ENCODE data around the gene DZIP1. TPM values are rescaled to one million over a fixed set of nuclear protein-coding genes. Genes with fewer than 3 reads are reported as not detected.

The DZIP1 gene
- total and polyA plus RNA-seq, 2 of the 8 experiments (the other 6 are each of a cell fraction or from before 2014, with no cell fraction given) = 7.6 to 24.6 TPM

- TF ChIP-seq ATF2 (IDR thresholded peaks at IDR 0.05; ENCODE audit: low read length) (no peak), HDAC6 (IDR thresholded peaks at IDR 0.05; ENCODE audit: low read depth, low read length) (no peak)
Measured at GRCh38 chr13:95607366-95607765, 37.1 kb downstream of the DZIP1 start (continued).

All from H1 (cell line).